Stimulated activated CD4-positive, alpha-beta T cell treated with anti-CD3 and anti-CD28 coated beads, Interleukin-2, amount 100 ng/mL, for 24 hours (primary cell): ENCODE measurements around the gene CDK5RAP2.
A peak's percentile ranks its signal among the peaks of the same experiment; 100 is the strongest.

ENCODE experiments used
- DNase-seq, 2 donors: peaks; one replicate each; pipeline ENCODE4 v3.0.0-alpha.2; 2020

Gene CDK5RAP2

DNA sequence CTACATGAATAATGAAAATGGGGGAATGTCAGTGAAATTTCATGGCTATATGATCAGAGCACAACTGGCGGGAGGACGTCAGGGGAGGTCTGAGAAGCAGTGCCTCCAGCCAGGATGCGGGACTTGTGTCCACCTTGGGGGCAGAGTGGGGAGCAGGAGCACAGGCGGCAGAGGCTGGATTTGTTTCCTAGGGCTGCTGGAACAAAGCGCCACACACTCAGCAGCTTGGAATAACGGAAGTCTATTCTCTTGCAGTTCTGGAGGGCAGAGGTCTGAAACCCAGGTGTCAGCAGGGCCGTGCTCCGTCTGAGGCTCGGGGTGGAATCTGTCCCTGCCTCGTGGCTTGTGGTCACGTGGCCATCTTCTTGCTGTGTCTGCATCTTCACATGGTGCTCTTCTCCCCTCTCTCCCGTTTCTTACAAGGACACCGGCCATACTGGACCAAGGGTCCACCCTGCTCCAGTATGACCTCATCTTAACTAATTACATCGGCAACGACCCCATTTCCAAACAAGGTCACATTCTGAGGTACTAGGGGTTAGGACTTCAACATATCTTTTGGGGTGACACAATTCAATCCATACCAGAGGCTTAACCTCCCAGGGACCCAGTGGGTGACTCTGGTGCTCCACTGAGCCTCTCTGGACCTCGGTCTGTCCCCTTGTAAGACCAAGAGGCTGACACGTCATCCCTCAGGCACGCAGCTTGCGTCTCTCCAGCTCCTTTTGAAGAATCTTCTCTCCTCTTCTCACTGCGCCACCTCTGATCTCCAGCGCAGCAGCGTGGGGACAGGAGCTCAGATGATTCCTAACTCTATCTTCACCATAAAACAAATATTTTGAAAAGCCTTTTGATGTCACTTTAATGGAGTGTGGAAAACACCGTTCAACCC is 202.5 kb downstream of the CDK5RAP2 start:
- DNase-seq: no peak

DNA sequence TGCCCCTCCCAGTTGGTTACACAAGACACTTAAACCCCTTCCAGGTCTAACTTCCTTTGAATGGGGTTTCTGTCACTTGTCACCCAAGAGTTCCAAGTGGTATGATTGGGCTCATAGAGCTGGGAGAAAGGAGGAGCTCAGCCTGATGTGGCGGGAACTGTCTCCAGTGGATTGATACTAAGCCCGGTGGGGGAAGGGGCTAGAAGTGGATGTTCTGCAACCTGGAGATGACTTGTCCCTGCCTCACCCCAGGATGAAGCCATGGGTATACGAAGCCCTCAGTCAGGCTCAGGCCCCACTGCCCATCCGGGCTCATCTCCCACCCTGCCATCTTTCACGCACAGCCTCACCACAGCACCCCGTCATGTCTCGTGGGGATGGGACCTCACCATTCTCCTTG is 203.9 kb downstream of the CDK5RAP2 start:
- DNase-seq: no peak

DNA sequence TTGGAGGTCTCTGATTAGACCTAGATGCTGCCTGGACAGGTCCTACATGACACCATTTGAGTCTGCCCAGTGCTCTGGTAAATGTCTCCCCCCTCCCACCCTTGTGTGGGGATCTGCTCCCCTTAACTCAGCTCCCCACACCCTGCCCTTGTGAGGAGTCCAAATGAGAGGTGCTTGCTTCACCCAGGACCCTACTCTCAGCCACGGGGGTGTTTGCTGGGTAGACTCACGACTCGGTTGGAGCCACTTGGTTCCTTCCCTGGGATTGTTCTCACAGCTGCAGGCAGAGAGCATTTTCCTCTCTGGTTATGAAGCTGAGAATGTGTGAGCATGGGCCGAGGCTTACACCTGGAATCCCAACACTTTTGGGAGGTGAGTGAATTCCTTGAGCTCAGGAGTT is 204.7 kb downstream of the CDK5RAP2 start:
- no peak for DNase-seq

DNA sequence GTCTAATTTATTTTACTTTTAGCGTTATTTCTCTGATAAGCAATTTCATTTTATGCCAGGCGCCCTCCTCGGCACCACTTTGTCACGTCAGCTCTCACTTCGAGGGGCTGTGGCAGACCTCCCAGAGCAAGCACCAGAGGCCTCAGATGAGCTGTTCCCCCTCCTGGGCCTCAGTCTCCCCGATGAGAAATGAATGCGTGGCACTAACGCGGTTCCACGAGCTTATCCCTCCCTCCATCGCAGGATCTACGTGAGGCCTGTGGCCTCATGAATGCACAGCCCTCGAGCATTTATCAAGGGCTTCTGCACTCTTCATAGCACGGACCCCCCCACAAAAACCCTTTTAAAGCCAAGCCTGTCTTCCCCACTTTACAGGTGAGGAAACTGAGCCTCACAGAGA is 205.2 kb downstream of the CDK5RAP2 start:
- DNase-seq: no peak

DNA sequence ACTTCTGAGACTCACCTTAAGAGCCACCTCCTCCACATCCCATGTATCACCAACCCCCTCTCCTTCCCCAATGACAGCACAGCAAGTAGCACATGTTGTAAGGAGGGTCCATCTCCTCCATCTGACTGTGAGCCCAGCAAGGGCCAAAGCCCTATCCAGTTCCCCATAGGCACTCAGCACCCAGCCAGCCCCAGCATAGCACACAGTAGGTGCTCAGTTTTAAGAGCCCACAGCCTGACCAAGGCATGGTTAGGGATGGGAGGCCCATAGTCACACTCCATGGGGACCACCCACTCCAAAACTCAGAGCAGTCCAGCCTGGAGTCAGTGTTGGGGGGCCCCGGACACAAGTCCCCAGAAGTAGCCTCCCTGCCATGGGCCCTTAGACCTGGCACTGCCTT is 205.7 kb downstream of the CDK5RAP2 start:
- no peak for DNase-seq

DNA sequence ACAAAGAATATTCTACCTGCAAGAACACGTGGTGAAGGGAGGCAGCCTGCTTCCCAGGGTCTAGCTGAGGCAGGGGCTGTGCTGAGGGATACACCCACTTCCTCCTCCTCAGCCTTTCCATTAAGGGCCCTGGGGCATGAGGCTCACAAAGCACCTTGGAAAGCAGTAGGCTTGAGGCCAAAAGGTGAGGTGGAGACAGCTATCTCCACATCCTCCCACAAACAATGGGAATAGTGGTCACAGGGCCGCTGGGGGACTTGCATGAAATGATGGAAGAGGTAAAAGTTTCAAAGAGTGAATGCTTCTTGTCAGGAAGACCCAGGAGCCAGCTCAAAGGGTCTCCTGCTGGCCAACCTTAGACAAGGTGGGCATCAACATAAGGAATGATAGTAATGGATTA is 207.9 kb downstream of the CDK5RAP2 start:
- DNase-seq: no peak

DNA sequence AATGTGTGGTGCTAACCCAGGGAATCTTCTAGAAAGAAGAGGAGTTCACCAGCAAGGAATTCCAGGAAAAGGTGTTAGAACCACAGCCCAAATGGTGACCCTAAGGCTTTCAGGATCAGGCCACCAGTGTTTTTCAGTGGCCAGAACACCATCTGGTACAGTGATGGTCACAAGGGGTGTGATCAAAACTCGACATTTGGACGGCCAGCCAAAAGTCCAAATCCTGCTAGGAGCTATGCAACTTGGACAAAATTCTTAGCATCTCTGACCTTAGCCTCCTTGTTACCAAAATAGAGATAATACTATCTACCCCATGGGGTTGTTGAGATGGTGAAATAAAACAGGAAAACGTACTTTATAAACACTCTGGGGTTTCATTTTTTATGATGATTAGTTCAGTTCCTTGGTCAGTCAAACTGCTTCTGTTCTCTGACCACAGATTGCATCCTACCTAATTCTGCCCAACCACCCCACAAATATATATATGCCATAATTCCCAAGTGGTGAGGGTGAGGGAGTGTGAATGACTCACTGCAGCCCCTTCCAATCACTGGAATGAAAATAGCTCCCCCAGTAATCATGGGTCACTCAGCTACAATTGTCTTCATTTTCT is 210.3 kb downstream of the CDK5RAP2 start:
- DNase-seq: no peak

DNA sequence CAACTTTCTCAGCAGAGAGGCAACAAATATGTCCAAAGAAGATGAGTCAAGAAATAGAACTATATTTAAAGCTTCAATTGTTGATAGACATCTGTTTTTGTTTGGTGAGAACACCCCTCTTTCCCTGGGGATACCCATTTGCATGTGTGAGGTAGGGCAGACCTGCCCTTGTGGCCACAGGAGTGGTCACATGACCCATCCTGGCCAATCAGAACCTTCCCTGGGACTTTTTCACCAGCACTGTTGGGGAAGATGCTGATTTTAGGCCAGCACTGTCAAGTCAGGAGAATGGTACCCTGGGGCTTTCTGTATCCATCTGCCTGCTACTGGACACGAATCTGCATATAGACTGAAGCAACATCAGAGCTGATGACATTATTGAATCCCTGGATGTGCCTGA is 211.2 kb downstream of the CDK5RAP2 start:
- no peak for DNase-seq

DNA sequence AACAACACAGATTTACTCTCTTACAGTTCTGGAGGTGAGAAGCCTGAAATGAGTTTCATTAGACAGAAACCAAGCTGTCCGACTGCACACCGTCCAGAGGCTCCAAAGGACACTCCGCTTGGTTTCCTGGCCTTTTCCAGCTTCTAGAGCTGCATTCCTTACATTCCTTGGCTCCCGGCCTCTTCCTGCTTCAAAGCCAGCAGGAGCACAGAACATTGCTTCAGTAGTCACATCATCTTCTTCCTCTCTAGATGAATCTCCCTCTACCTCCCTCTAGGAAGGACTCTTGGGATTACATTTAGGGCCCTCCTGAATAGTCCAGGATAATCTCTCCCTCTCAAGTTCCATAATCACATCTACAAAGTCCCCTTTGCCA is 213.3 kb downstream of the CDK5RAP2 start:
- no peak for DNase-seq

DNA sequence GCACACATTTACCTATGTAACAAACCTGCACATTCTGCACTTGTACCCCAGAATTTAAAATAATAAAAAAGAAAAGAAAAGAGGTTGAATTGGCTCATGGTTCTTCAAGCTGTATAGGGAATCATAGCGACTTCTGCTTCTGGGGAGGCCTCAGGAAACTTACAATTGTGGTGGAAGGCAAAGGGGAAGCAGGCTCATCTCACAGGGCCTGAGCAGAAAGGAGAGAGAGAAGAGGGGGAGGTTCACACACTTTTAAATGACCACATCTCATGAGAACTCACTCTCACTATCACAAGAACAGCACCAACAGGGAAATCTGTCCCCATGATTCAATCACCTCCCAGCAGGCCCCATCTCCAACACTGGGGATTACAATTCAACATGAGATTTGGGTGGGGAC is 214.6 kb downstream of the CDK5RAP2 start:
- DNase-seq: no peak

DNA sequence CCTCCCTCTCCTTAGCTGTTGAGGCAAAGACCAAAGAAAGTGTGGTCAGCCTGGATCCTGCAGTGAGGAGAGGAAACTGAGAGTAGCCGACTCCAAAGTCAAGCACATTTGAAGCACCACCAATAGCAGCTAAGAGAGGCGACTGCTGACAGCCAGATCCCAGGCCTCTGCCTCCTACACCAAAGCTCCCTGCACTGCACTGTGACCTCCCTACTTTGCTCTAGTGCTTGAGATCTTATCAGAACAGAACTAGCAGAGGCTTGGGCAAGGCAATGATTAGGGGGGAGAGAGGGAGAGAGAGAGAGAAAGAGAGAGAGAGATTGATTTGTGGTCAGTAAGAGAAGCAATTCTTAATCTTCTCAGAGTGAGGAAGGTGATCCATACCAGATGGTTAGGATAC is 216.3 kb downstream of the CDK5RAP2 start:
- DNase-seq: no peak

DNA sequence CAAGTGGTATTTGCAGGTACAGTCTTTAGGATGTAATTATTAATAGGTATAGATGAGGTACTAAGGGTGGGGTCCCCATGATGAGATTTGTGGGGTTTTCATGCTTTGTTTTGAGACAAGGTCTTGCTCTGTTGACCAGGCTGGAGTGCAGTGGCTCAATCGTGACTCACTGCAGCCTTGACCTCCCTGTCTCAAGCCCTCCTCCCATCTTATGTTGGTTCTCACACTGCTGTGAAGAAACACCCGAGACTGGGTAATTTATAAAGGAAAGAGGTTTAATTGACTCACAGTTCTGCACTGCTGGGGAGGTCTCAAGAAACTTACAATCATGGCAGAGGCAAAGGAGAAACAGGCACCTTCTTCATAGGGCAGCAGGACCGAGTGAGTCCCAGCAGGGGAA is 217.5 kb downstream of the CDK5RAP2 start:
- DNase-seq: no peak

DNA sequence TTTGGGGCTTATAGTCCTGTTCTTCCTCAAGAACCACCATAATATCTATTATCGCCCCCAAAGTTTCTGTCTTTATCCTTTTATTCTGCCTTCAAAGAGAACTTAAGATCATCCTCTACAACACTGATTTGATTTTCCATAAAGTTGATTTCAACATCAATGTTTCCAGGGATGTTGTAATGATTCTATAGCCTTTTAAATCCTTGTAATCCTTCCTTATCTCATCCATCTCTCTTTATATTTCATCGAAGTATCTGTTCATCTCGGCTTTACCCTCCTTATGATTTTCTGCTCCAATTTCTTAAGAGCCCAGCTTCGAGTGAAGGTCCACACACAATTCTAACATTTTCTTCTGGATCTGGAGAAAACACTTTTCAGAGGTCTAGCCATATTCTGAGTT is 218.4 kb downstream of the CDK5RAP2 start:
- DNase-seq: no peak

DNA sequence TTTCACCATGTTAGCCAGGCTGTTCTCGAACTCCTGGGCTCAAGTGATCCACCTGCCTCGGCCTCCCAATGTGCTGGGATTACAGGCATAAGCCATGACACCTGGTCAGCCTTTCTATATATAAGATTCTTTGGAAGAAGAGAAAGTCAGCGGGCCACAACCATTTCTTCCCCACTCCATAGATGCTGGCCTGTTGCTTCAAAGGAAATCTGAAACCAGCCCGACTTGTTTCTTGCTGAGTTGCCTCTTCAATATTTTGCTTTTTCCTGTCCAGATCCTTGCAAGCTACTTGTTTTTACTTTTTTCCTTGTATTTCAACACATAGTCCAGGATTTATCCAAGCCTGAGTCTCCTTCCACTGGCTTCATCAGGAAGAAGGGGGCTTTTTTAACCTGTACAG is 219.5 kb downstream of the CDK5RAP2 start:
- DNase-seq: no peak

DNA sequence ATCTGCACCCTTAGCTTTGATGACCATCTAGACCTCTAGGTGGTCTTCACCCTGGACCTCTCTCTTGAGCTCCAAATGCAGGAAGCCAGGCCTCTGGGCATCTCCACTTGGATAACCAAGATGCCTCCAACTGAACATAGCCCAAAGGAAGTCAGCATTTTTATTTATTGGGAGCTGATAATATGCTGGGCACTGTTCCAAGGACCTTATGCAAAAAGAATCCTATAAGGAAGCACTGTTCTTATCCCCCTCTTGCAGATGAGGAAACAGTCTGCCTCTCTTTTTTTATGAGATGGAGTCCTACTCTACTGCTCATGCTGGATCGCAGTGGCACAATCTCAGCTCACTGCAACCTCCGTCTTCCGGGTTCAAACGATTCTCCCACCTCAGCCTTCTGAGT is 219.9 kb downstream of the CDK5RAP2 start:
- no peak for DNase-seq

DNA sequence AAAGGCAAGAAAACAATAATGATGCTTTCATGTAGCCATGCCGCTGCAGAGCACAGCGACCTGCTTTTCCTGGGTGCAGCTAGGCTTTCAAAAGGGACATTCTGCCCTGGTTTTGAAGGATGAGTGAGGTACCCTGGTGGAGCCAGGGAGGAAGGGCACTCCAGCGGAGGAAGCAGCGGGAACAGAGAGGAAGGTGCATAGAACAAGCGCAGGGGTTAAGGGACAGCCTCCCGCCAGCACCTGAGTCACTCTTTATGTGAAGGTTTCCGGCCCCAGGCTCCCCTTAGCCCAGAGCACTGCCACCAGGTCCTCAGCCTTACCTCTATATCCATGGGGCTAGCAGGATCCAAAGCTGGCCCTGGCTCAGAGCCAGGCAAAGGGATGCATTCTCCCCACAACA is 221.1 kb downstream of the CDK5RAP2 start:
- DNase-seq: no peak

DNA sequence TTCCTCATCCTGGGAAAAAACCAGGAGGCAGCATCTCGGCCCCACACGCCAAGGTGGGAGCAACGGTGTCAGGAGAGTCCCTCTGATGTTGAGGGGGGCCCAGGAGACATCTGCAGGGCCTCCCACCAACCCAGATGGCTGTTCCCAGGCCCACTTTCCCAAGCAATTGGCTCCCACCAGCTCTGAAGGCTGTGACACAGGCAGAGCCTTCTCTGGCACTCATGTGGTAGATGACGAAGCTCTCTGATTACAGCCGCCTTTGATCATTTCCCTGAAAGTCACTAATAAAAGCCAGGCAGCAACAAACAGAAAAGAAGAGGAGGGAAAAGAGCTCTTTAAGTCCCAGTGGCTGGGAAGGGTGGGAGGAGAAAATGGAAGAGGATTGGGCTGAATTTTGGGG is 226.5 kb downstream of the CDK5RAP2 start:
- no peak for DNase-seq

DNA sequence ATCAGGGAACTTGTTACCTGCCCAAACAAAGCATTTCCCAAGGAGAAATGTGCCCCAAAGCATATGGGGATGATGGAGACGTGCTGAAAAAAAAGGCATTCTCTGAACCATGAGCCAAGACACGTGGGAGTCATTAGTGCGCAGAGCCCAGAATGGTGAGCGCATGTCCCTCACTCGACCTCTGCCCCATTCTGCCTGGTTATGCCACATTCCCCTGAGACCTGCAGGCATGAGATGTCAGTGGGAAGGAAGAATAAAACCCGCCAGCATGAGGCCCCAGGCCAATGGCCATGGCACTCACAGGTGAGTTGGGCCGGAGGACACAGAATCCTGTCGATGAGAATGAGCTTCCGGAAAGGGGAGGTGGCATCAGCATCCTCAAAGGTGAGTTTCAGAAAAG is 228.9 kb downstream of the CDK5RAP2 start:
- DNase-seq: no peak

DNA sequence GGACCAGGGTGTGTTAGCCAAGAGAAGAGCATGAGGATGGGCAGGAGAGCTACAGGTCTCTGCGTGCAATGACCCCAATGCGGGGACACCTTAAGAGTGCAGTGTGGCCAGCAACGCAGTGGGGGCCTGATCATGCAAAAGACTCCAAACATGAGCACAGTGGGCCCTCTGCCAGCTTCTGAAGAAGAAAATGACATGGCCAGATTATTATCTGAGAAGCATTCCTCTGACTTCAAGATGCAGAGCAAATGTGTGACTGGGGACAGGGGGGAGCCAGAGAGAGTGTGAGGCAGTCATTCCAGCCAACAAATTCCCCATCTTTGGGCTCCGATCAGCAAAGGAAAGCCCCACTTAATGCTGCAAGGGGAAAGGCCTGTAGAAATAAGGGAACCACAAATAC is 229.4 kb downstream of the CDK5RAP2 start:
- DNase-seq: no peak

DNA sequence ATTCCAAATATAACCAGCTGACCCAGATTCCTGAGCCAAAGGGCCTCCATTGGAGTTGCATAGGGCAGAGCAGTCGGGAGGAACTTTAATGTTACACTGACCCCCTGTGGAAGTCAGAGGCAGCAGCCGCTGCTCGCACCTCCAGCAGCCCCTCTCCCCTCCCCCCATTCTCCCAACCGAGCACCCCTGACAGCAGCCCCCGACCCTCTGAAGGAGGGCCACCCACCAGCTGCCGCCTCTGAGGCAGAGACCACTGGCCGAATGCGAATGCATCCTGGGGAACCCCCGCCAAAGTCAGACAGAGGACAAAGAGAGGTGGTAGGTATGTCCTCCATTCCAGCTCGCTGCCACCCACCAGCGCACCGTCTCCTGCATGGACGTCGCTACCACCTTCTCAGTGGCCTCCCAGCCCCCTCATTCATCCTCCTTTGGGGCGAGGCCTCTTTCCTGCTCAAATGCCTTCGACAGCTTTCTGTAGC is 231.0 kb downstream of the CDK5RAP2 start:
- DNase-seq: peak in 1 of 2 donors; percentile 20

DNA sequence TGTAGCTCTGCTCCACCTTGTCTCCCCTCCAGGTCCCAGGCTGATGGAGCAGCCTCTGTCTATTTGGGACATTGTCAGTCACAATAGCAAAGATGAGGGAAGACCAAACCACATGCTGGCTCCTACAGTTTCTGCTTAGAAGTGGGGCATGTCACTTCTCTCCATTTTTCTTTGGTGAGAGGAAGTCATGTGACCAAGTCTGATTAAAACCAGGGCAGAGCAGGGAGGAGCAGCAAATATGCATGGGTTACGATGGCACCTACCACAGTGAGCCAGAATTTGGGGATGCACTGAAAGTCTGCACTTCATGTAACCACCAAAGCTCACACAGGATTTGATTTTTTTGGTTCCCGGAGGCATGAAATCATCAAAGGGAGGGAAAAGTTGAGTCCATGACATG is 234.6 kb downstream of the CDK5RAP2 start:
- no peak for DNase-seq

DNA sequence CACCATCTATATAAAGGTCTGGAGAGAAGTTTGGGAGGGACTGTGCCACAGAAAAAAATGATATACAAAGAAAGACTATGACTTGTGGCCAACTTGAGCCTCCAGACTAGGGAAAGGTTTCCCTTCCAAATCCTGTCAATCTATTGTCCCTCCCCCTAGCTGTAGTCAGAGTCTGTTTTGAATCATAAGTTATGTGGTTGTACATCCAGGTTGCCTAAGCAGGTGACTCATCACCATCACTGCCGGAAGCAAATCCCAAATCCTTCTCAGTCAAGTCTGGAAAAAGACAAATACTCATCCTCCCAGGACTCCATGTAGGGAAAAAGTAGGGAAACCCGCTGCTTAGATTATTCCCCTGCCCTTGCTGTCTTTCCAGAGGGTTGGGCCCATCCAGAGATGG is 235.7 kb downstream of the CDK5RAP2 start:
- no peak for DNase-seq

DNA sequence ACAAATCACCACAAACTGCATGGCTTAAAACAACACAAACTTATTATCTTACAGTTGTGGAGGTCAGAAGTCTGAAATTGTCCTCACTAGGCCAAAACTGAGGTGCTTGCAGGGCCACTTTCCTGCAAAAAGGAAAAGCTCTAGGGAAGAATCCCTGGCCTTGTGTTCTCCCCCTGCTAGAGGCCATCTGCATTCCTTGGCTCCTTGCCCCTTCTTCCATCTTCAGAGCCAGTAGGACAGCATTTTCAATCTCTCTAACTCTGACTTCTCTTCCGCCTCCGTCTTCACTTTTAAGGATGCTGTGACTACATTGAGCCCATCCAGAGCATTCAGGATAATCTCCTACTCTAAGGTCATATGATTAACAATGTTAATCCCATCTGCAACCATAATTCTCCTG is 236.6 kb downstream of the CDK5RAP2 start:
- no peak for DNase-seq
